Heart left ventricle (tissue), 13 donors: ENCODE data around the gene APLNR.

Experiments
- POLR2A ChIP-seq, 2 donors: fragments of 450-650 bp; IDR thresholded peaks; one replicate each; pipeline ENCODE4 v1.6.1; 2017; ENCODE audit warnings: antibody characterized with exemption in 2 of 2, mild to moderate bottlenecking in 2 of 2, moderate library complexity in 2 of 2
- TF ChIP-seq, protein P1 (sequence below), 12 donors: fragments of 200-600 bp; sonication (generic) in 4 of 12; IDR thresholded peaks; one replicate each; pipeline versions ENCODE4 v1.5.0 to v1.8.0; 2018 to 2022; ENCODE audit warnings: antibody characterized with exemption in 12 of 12, mild to moderate bottlenecking in 5 of 12
- donor health status: ischemic (EF 13 %, LVEDD 7.1; RV severe dilation, severe dysfunction).
- donor health status: DM: no; HTN: yes; CAD: no.
- donor health status: DM: no; HTN: no; CAD: no.
- donor health status: ischemic (EF 25% LVEDD 6.9; RV normal size, moderate dysfunction).
- donor health status: ischemic (EF 25% LVEDD 5.7; RV mildly dilated, moderate dysfunction).
- donor health status: ischemic (EF 35%, LVEDD 5.7; RV mildly dilated, moderate dysfunction).
- donor health status: nonischemic (EF 11% LVEDD 7.7; RV severe dilation, severe dysfunction).
- donor health status: DM: yes; HTN: yes; CAD: no.
- donor health status: PGD.
- donor health status: ischemic (EF 29% LVEDD 5.4; RV normal size, mild dysfunction).
- donor health status: nonischemic (EF 23%, LVEDD 6.1; RV moderate dilation, normal function).

DNA sequence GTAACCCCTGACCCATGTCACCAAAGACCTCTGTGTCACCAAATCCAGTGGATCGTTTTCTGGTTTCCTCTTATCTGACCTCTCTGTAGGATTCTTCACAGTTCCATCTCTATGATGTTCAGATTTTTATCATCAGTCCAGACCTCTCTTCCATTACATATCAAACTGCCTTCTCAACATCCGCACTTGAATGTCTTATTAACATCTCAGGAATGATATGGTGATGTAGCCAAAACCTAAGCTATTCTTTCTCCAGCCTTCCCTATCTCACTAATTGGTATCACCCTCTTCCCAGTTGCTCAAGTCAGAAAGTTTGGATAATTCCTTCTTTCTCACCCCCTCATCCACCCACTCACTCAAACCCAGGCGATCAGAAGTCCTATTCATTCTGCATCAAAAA, 13.4 kb downstream of the APLNR start:
- TF ChIP-seq, protein P1, sequence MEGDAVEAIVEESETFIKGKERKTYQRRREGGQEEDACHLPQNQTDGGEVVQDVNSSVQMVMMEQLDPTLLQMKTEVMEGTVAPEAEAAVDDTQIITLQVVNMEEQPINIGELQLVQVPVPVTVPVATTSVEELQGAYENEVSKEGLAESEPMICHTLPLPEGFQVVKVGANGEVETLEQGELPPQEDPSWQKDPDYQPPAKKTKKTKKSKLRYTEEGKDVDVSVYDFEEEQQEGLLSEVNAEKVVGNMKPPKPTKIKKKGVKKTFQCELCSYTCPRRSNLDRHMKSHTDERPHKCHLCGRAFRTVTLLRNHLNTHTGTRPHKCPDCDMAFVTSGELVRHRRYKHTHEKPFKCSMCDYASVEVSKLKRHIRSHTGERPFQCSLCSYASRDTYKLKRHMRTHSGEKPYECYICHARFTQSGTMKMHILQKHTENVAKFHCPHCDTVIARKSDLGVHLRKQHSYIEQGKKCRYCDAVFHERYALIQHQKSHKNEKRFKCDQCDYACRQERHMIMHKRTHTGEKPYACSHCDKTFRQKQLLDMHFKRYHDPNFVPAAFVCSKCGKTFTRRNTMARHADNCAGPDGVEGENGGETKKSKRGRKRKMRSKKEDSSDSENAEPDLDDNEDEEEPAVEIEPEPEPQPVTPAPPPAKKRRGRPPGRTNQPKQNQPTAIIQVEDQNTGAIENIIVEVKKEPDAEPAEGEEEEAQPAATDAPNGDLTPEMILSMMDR (IDR thresholded peaks at IDR 0.05): no peak
- TF ChIP-seq POLR2A (IDR thresholded peaks at IDR 0.05): no peak
